NCI-H2196 (cell line): ENCODE data around the gene MIER2.
"Not testable (repeated sequence)": the region's sequence is repeated elsewhere in the genome, so short reads cannot be mapped to it uniquely, and the experiment has no call there.

Source experiments
- DNase-seq: peaks from one replicate; lab custom pipeline; 2025; ENCODE audit not compliant: unreplicated experiment; lab: John Stamatoyannopoulos, UW

MIER2 gene, protein sequence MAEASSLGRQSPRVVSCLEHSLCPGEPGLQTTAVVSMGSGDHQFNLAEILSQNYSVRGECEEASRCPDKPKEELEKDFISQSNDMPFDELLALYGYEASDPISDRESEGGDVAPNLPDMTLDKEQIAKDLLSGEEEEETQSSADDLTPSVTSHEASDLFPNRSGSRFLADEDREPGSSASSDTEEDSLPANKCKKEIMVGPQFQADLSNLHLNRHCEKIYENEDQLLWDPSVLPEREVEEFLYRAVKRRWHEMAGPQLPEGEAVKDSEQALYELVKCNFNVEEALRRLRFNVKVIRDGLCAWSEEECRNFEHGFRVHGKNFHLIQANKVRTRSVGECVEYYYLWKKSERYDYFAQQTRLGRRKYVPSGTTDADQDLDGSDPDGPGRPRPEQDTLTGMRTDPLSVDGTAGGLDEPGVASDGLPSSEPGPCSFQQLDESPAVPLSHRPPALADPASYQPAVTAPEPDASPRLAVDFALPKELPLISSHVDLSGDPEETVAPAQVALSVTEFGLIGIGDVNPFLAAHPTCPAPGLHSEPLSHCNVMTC

DNA sequence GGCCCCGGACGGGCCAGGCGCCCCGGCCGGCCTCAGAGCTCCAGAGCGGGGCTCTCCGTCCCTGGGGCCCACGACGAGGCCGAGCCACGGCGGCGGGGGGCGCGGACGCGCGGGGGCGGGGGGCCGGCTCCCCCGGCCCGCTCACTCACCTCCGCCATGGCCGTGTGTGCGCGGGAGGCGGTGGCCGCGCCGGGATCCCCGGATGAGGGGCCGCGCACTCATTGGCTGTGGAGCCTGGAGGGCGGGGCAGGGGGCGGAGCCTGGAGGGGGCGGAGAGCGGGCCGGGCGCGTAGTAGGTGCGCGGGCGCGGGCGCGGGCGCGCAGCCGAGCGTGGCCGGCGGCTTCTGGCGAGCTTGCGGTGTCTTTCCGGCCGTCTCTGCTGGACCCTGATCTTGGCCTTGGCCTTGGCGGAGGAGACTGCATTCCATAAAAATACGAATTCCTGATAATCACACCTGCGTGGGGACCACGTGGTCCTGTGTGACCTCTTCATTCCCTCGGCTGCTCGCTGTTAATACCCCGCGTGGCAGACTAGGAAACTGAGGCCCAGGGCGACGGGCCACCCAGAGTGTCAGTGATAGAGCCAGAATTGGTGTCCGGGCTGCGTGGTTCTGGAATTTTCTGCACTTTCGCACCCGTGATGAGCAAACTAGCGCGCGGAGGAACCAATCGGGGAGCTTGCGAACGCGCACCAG, at the start of gene MIER2:
MIER2 (minus strand) TSS at position 172 of the 695 bp plus-strand sequence; CDS start at position 158, 14 bp downstream.
- peak; percentile 82 for DNase-seq

DNA sequence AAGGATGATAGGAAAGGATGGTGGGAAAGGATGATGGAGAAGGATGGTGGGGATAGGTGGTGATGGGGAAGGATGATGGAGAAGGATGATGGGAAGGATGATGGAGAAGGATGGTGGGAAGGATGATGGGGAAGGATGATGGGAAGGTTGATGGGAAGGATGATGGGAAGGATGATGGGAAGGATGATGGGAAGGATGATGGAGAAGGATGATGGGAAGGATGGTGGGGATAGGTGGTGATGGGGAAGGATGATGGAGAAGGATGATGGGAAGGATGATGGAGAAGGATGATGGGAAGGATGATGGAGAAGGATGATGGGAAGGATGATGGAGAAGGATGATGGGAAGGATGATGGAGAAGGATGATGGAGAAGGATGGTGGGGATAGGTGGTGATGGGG, 49.0 kb upstream of the MIER2 start:
- DNase-seq: not testable (repeated sequence)

- no peak for DNase-seq
Measured at GRCh38 chr19:392375-392970, 47.9 kb upstream of the MIER2 start.

DNA sequence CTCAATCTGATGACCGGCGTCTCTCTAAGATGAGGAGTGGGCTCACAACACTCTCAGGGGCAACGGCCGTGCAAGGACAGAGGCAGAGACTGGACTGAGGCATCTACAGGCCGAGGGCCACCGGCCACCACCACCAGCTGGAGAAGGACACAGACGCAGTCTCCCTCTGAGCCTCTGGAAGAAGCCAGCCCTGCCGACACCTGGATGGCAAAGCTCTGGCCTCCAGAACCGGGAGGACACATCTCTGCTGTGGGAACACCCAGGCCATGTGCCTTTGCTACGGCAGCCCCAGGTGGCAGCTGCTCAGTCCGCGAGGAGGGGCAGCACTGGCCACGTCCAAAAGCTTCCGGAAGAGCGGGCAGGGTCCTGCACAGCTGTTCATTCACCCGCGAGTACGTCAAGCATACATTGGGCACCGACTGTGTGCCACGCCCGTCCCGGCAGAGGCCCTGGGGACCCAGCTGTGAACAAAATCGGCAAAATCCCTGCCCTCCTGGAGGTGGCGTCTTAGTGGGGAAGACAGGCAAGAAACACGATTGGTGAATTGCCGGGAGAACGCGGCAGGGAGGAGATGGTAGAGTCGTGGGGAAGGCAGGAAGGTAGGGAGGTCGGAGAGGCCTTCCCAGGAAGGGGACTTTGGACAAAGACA, 47.3 kb upstream of the MIER2 start:
- DNase-seq: no peak

DNA sequence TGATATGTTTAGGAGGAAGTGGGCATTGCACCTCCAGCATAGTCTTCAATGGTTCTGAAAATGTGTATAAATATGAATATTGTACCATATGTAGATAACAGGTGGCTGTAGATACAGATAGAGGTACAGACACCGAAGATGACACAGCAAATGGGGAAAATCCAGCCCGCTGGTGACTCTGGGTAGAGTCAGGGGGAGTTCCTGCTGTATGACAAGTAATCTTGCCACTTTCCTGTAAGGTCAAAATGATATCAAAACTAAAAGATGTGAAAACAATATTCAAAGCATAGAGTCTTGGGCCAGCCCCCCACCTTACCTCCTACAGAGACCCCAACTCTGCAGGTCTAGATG, 46.6 kb upstream of the MIER2 start:
- DNase-seq: no peak

GRCh38 chr19:390386-391206, 46.0 kb upstream of the MIER2 start:
- no peak for DNase-seq

DNA sequence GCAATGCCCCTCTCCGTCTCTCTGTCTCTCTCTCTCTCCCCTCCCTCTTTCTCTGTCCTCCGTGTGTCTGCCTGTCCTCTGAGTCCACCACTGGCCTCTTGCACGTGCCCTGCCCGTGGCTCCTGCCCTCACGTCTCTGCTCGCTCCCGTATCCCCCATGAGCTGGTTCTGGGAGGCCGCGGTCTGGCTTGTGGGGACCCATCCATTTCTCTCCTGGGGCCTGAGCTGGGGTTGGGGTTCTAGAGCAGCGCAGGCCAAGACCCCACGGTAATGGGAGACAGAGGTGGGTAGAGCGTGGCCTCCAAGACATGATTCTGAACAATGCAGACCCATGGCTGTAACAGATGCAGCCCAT, 45.3 kb upstream of the MIER2 start:
- DNase-seq: no peak

GRCh38 chr19:389255-389934, 44.8 kb upstream of the MIER2 start:
- no peak for DNase-seq

DNA sequence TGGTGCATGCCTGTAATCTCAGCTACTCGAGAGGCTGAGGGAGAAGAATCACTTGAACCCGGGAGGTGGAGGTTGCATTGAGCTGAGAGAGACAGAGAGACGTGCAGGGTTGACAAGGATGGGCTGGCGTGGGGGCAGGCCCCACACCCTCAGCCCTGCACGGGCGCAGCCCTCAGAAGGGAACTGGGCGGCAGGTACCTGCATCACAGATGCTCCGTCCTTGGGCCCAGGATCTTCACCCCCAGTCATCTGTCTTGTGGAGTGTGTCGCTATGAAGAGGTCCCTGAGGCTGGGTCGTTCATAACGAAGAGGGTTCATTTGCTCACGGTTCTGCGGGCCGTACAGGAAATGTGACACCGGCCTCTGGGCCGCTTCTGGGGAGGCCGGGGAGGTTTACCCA, 44.1 kb upstream of the MIER2 start:
- no peak for DNase-seq

DNA sequence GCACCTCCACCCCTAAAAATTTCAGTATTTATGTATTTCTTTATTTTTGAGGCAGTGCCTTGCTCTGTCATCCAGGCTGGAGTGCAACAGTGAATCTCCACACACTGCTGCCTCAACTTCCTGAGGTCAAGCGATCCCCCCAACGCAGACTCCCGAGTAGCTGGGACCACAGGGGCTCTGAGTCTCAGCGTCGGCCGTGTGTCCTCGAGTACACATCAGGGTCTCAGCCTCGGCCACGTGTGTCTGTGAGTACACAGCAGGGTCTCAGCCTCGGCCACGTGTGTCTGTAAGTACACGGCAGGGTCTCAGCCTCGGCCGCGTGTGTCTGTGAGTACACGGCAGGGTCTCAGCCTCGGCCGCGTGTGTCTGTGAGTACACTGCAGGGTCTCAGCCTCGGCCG, 43.2 kb upstream of the MIER2 start:
- DNase-seq: no peak

DNA sequence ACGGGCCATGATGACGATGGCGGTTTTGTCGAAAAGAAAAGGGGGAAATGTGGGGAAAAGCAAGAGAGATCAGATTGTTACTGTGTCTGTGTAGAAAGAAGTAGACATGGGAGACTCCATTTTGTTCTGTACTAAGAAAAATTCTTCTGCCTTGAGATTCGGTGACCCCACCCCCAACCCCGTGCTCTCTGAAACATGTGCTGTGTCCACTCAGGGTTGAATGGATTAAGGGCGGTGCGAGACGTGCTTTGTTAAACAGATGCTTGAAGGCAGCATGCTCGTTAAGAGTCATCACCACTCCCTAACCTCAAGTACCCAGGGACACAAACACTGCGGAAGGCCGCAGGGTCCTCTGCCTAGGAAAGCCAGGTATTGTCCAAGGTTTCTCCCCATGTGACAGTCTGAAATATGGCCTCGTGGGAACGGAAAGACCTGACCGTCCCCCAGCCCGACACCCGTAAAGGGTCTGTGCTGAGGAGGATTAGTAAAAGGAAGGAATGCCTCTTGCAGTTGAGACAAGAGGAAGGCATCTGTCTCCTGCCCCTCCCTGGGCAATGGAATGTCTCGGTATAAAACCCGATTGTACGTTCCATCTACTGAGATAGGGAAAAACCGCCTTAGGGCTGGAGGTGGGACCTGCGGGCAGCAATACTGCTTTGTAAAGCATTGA, 42.2 kb upstream of the MIER2 start:
- not testable (repeated sequence) for DNase-seq

- DNase-seq: not testable (repeated sequence)
Measured at GRCh38 chr19:386189-386588, 41.6 kb upstream of the MIER2 start.

DNA sequence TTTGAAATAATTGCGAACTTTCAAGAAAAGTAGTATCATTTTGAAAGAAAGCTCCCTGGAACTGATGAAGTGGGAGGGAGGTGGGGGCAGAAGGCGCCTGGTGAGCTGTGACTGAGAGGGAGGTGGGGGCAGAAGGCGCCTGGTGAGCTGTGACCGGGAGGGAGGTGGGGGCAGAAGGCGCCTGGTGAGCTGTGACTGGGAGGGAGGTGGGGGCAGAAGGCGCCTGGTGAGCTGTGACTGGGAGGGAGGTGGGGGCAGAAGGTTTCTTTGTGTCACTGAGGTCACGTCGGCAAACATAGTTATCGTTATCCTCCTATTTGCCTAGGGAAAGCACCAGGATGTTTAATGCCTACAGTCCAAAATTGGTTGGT, 40.2 kb upstream of the MIER2 start:
- no peak for DNase-seq

- no peak for DNase-seq
Measured at GRCh38 chr19:383922-384798, 39.6 kb upstream of the MIER2 start.

DNA sequence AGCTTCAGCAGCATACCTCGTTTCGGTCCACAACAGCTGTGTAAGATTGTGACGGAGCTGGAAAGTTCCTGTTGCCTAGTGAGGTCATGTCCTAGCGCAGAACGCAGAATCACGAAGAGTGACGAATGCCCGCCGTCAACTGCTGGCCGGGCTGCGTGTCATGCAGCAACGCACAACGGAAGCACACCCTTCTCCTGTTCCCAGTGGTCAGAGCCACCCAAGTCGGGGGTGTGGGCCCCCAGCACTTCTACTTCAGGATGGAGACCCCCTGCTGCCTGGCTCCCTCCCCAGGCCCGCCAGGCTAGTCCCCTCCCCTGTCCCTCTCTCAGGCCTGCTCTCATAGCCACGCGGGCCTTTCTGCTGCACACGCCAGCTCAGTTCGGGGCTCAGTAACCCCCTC, 38.4 kb upstream of the MIER2 start:
- no peak for DNase-seq

- DNase-seq: peak; percentile 82
Measured at GRCh38 chr19:382578-382977, 38.0 kb upstream of the MIER2 start.

DNA sequence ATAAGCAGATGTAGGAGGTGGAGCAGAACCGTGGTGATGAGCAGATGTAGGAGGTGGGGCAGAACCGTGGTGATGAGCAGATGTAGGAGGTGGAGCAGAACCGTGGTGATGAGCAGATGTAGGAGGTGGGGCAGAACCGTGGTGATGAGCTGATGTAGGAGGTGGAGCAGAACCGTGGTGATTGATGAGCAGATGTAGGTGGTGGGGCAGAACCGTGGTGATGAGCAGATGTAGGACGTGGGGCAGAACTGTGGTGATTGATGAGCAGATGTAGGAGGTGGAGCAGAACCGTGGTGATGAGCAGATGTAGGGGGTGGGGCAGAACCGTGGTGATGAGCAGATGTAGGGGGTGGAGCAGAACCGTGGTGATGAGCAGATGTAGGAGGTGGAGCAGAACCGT, 37.3 kb upstream of the MIER2 start:
- DNase-seq: peak; percentile 12

DNA sequence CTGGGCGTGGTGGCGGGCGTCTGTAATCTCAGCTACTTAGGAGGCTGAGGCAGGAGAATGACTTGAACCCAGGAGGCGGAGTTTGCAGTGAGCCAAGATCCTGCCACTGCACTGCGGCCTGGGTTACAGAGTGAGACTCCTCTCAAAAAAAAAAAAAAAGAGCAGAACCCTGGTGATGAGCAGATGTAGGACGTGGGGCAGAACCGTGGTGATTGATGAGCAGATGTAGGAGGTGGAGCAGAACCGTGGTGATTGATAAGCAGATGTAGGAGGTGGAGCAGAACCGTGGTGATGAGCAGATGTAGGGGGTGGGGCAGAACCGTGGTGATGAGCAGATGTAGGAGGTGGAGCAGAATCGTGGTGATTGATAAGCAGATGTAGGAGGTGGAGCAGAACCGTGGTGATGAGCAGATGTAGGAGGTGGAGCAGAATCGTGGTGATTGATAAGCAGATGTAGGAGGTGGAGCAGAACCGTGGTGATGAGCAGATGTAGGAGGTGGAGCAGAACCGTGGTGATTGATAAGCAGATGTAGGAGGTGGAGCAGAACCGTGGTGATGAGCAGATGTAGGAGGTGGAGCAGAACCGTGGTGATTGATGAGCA, 36.1 kb upstream of the MIER2 start:
- not testable (repeated sequence) for DNase-seq
